ENCODE measurements around the gene KLHL22.
A peak's percentile ranks its signal among the peaks of the same experiment; 100 is the strongest.

The KLHL22 gene

DNA sequence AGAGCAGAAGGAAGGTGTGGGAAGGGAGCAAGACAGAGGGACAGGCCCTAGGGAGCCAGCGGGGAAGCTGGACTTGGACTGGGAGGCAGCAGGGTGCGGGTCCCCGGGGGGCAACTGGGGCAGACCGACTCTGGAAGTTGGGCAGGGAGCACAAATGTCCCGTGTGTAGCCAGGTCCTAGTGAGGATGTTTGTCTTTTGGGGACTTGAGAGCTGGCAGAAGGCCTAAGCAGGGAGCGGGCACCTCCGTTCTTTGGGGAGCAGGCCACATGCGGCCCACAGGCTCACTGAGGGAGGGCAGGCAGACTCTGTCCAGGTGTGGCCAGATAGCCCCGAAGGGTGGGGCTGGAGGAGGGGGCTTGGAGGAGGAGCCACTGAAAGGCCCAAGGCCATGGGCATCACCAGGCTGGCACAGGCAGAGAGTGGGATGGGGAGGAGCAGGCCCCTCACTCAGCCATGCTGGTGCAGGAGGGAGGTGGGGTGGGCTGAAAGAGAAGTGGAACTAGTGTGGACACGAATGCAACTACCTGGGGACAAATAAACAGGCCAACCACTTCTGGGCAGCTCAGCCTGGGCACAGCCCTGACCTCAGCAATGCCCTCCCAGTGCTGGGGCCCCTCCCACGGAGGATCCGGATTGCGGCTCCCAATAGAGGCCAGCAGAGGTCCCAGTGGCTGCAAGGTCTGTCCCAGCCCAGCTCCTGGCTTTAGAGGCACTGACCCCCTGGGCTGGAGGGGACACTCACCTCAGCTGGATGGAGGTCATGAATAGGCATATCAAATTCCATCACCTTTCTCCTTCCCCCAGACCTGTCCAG, 56.7 kb downstream of the KLHL22 start:
- TF ChIP-seq, protein P1, sequence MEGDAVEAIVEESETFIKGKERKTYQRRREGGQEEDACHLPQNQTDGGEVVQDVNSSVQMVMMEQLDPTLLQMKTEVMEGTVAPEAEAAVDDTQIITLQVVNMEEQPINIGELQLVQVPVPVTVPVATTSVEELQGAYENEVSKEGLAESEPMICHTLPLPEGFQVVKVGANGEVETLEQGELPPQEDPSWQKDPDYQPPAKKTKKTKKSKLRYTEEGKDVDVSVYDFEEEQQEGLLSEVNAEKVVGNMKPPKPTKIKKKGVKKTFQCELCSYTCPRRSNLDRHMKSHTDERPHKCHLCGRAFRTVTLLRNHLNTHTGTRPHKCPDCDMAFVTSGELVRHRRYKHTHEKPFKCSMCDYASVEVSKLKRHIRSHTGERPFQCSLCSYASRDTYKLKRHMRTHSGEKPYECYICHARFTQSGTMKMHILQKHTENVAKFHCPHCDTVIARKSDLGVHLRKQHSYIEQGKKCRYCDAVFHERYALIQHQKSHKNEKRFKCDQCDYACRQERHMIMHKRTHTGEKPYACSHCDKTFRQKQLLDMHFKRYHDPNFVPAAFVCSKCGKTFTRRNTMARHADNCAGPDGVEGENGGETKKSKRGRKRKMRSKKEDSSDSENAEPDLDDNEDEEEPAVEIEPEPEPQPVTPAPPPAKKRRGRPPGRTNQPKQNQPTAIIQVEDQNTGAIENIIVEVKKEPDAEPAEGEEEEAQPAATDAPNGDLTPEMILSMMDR (IDR thresholded peaks at IDR 0.05; ENCODE audit: low read depth, low read length, missing control alignments): peak; percentile 38
- peak overlapping the region; percentile 93 for H3K4me3 ChIP-seq (ENCODE audit: low read depth, low read length)
- in situ Hi-C loops (cut with HindIII; ENCODE audit: low sequenced_read_pairs): no loop called here
- DNase-seq (ENCODE audit: low read depth): no peak

- TF ChIP-seq, protein P1 (IDR thresholded peaks at IDR 0.05; ENCODE audit: low read depth, low read length, missing control alignments): no peak
- in situ Hi-C loops (cut with HindIII; ENCODE audit: low sequenced_read_pairs): no loop called here
- H3K4me3 ChIP-seq (ENCODE audit: low read depth, low read length): peak overlapping the region; percentile 93
- no peak for DNase-seq (ENCODE audit: low read depth)
Measured at GRCh38 chr22:20438427-20438677, 57.2 kb downstream of the KLHL22 start.

GRCh38 chr22:20437613-20438426, 57.8 kb downstream of the KLHL22 start, which contains the start of gene SCARF2:
Gene SCARF2 (minus strand): TSS chr22:20437825. CDS start chr22:20437754, 71 bp downstream.
- in situ Hi-C loops (cut with HindIII; ENCODE audit: low sequenced_read_pairs): no loop called here
- TF ChIP-seq, protein P1 (IDR thresholded peaks at IDR 0.05; ENCODE audit: low read depth, low read length, missing control alignments): no peak
- DNase-seq (ENCODE audit: low read depth): peak; percentile 56
- peak within 1 kb of the TSS; percentile 93 for H3K4me3 ChIP-seq (ENCODE audit: low read depth, low read length)

DNA sequence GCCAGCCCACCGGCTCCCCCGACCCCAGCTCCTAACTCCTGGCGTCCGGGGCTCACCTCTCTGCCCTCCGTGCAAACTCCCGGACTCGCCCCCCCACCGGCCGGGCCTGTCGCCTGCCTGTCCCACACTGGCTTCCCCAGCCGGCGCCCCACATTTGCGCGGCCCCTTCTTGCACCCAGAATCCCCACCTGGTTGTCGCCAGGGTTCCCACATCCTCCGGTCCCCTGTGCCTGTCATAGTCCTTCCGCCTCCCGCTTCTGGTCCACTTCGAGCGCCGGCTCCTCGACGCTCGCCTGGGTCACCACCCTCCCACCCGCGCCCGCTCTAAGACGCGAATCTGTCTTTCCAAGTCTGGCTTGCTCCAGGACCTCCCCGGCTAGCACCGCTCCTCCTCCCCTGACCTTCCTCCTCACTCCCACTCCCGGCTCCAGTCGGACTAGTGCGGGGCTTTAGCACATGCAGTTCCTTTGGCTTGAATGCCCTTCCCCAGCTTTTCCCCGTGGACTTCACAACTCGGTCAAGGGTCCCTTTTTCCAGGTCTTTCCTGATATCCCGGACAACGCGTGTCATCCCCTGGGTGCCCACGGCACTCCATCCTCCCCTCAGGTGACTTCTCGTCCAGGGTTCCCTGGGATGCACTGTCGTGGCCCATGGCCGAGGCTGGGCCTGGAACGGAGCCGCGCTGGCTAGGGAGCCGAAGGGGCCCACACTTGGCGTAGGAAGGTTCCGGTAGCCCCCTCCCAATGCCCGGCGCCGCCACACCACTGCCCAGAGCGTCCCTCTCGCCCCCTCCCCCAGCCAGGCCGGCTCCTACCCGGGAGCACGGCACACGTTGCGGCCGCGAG, 58.6 kb downstream of the KLHL22 start:
- no peak for DNase-seq (ENCODE audit: low read depth)
- in situ Hi-C loops (cut with HindIII; ENCODE audit: low sequenced_read_pairs): no loop called here
- TF ChIP-seq, protein P1 (IDR thresholded peaks at IDR 0.05; ENCODE audit: low read depth, low read length, missing control alignments): no peak
- peak overlapping the region; percentile 93 for H3K4me3 ChIP-seq (ENCODE audit: low read depth, low read length)

DNA sequence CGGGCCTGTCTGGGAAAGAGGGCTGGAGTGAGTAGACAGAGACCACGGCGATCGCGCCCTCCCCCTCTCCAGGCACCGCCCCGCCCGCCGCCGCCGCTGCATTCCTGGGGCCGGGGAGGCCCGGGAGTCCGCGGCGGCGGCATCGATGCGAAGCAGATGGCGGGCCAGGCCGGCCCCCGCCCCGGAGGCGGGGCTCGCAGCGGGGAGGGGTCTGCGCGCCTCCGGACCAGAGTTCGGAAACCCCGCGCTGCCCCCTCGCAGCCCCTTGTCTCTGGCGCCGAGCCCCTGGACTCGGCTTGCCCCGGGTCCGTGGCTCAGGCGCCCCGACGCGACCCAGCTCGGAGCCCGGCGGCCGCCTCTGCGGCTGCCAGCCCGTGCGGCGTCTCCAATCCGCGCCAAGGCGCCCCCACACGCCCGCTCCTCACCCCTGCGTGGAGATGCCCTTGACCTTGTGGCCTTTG, 59.3 kb downstream of the KLHL22 start:
- H3K4me3 ChIP-seq (ENCODE audit: low read depth, low read length): peak overlapping the region; percentile 93
- DNase-seq (ENCODE audit: low read depth): no peak
- TF ChIP-seq, protein P1 (IDR thresholded peaks at IDR 0.05; ENCODE audit: low read depth, low read length, missing control alignments): no peak
- in situ Hi-C loops (cut with HindIII; ENCODE audit: low sequenced_read_pairs): no loop called here
